HG03442 (cell line): Measurements from ENCODE around the gene DISP1.

Experiments
- ATAC-seq: cut with Tn5 transposase; IDR thresholded peaks from one replicate; pipeline ENCODE4 v1.9.1; 2021; ENCODE audit warnings: mild to moderate bottlenecking, moderate library complexity; ENCODE audit not compliant: unreplicated experiment

The DISP1 gene

DNA sequence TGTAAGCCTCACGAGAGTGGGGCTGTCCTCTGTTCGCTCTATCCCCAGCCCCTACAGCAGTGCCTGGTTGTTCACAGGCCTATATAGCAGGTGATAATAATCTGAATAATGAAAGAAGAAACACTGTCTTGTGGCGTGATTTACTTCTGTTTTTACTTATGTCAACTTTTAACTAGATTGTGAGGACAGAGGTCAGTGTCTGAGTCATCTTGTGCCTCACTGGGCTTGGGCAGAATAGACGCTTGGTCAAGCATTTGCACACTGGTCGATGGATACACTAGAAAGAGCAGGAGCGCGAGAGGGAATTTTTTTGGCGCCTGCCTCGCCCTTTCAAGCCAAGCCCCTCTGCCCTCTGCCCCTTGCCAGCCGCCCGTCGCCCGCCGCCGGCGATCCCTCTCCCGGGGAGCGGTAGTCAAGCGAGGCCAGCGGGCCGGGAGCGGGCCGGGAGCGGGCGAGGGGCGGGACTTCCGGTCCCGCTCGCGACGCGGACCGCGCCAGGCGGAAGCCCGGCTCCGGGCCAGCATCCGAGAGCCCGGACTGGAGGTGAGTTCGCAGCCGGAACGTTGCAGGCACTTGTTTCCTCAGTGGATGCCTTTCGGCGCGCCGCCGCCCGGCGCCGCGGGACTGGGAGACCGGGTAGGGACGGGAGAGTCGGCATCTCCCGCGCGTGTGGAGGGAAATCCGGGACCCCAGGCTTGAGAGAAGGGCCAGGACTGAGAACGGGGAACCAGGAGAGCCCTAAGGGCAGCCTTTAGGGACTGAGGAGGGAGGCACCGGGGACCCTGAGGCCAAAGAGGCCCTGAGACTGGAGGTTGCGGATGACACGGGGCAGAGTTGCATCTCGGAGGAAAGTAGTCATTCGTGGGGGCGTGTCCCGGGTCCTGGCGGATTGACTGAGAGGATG lies at the start of gene DISP1:
TSS of gene DISP1 (plus strand) at position 504 of the 904 bp plus-strand sequence. CDS start 127,785 bp downstream, outside the sequence.
- peak; percentile 88 for ATAC-seq

GRCh38 chr1:222767152-222767571 lies 47.7 kb upstream of the DISP1 start:
- ATAC-seq: no peak

GRCh38 chr1:222768592-222768991 lies 46.2 kb upstream of the DISP1 start:
- ATAC-seq: no peak

DNA sequence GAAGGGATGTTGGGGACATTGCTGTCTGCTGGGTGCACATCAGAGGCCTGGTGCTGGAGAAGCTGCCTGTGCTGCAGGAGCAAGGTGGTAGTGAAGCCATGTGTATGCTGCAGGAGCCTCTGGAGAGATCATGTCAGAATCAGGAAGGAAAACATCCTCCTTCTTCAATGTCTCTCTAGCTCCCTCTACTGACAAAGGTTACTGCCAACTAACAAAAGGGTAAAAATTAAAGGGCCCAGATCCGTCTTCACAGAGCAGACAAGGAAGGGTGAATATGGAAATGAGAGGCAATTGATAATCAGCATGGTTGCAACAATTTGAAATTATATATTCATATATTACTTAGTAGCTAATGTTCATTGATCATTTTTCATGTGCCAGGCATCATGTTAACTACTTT lies 45.7 kb upstream of the DISP1 start:
- ATAC-seq: no peak

DNA sequence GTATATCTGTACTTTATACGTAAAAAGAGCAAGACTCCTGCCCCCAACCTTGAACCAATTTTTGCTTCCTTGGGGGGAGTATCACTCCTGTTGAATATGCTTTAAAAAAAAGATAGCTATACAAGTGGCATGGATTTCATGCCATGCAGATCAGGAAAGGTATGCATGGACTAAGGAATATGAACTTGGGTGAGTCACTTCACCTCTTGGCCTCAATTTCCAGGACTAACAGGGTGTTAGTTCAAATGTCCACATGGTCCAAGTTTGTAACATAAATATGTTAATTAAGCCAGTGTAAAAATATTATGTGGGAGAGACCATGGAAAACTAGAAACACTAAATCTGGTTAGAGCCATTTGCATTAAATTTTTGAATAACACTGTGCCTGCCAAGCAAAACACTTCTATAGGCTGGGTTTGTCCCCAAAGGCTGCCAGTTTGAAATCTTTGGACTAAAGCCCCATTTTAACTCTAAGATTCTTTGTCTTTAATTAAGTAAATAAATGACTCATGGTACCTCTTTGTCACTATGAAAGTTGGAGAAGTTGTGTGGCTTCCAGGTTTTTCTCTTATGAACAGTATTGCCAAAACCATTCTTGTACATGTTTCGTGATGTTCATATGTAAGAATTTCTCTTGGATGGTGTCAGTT lies 44.7 kb upstream of the DISP1 start:
- ATAC-seq: no peak

GRCh38 chr1:222772996-222773379 lies 41.9 kb upstream of the DISP1 start:
- ATAC-seq: peak; percentile 94

GRCh38 chr1:222777463-222777862 lies 37.4 kb upstream of the DISP1 start:
- ATAC-seq: no peak

DNA sequence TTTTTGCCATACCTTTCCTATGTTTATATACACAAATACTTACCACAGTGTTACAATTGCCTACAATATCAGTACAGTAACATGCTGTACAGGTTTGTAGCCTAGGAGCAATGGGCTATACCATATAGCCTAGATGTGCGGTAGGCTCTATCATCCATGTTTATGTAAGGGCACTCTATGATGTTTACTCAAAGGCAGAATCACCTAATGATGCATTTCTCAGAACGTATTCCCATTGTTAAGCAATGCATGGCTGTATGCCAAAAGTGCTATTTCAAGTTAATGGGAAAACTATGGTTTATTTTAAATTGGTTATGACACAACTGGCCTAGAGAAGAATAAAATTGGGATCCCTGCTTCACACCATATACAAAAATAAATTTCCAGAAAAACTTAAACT lies 36.9 kb upstream of the DISP1 start:
- ATAC-seq: no peak

- ATAC-seq: peak; percentile 57
Observed at GRCh38 chr1:222781251-222781650, 33.6 kb upstream of the DISP1 start.

- ATAC-seq: no peak
Observed at GRCh38 chr1:222783051-222783450, 31.8 kb upstream of the DISP1 start.

DNA sequence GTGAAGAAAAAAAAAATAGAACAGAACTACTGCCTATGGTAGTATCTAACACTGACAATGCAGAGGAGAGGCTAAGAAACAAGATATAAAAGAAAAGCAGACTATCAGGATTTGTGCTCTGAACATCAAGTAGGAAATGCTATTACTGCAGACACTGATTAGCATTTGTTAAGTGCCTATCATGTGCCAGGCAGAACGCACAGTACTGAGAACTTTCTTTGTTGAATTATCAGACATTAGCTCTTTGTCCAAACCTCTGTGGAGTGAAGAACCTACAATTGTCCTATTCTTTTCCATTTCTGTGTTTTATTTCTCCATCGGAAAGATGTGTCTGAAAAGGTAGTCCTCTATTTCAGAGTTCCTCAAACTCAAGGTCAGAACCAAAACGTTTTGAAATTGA lies 30.5 kb upstream of the DISP1 start:
- no peak for ATAC-seq

DNA sequence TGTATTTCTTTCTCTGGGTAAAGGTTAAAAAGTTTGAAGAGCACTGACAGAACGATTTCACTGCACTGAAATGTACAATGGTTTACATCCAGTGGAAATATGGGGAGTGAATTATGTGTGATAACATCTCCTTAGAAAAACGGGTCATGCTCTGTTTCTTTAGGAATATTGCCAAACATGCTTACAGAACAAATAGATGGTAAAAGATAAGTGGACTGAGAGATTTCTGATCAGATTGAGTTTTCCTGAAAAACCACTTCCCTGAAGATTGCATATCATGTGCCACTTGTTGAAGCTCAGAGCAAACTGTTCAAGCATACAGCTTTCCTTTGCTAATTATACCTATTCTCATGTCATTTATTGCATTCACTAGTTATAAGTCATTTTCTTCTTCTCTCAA lies 29.9 kb upstream of the DISP1 start:
- ATAC-seq: no peak

GRCh38 chr1:222785529-222785928 lies 29.3 kb upstream of the DISP1 start:
- ATAC-seq: no peak

GRCh38 chr1:222786121-222786520 lies 28.7 kb upstream of the DISP1 start:
- no peak for ATAC-seq

DNA sequence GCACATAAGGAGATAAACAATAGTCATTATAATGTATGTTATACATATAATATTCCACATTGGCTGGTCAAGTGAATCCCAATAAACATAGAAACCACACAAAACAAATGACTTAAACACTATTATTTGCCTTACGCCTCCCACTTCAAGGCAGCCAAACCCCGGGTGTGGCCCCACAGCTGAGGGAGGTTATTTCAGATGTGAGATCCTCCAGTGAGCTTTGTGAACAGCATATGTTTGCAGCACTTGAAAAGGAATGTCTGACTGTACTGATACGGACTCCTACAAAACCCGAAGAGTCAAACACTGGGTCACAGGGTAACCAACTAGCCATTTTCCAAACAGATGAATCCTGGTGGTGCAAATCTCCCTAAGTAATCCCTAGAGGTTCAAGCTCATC lies 27.1 kb upstream of the DISP1 start:
- no peak for ATAC-seq

DNA sequence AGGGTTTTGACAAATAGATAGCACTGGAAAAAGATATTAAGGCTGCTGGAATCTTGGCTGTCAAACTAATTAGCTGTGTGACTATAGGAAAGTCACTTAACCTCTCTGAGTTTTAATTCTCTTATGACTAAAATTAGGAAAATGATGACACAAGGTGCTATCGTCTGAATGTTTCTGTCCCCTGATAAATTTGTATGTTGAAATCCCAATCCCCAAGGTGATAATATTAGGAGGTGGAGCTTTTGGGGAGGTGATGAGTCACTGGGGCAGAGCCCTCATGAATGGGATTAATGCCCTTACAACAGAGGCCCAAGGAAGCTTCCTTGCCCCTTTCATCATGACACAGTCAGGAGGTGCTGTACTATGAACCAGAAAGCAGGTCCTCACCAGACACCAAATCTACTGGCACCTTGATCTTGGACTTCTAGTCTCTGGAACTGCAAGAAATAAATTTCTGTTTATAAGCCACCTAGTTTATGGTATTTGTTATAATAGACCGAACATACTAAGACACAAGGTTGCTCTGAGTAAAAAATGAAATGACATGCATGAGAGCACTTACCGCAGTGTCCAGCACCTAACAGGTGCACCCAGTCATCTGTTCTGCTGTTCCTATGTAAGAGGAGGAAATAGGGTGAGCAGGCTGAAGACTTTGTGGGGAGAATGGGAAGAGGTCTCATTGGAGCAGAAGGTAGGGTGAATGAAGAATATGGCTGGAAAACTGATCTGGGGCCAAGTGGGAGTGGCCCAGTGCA lies 26.3 kb upstream of the DISP1 start:
- peak; percentile 51 for ATAC-seq

DNA sequence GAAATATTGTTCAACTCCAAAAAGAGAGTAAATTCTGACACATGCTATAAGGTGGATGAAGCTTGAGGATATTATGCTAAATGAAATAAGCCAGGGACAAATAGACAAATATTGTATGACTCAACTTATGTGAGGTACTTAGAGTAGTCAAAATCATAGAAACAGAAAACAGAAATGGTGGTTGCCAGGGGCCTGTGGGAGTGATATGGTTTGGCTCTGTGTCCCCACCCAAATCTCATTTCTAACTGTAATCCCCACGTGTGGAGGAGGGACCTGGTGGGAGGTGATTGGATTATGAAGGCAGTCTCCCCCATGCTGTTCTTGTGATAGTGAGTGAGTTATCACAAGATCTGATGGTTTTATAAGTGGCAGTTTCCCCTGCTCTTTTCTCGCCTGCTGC lies 24.7 kb upstream of the DISP1 start:
- no peak for ATAC-seq

DNA sequence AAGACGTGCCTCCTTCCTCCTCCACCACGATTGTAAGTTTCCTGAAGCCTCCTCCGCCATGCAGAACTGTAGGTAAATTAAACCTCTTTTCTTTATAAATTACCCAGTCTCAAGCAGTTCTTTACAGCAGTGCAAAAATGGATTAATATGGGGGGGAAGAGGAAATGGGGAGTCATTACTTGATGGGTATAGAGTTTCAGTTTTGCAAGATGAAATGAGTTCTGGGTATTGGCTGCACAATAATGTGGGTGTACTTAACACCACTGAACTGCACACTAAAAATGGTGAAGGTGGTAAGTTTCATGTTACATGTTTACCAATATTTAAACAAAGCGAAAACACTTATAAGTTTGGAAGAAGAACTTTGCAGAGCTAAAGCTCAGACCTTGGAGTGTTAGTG lies 24.3 kb upstream of the DISP1 start:
- ATAC-seq: no peak

- no peak for ATAC-seq
Observed at GRCh38 chr1:222791006-222791710, 23.7 kb upstream of the DISP1 start.

DNA sequence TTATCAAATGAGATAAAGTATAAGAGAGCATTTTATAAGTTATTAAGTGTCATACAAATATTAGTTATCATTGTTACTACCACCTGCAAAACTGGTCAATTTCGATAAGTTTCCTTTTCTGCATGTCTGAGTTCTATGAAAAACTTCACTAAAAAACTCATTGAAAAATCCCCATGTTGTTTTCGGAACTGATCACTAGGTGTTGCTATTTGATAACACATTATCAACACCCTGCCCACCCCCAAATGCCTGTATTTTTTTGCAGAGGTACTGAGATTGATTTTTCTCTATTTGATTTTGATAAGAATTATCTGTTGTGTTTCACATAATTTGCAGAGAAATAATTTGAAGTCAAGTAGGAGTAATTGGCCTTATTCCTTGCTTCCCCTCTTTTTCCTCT lies 22.1 kb upstream of the DISP1 start:
- ATAC-seq: no peak
